HG02759 (cell line): ENCODE measurements around the gene ZBTB32.
A peak's percentile ranks its signal among the peaks of the same experiment; 100 is the strongest.

Experiments used
- ATAC-seq: cut with Tn5 transposase; IDR thresholded peaks from one replicate; pipeline ENCODE4 v1.9.1; 2021; ENCODE audit warnings: mild to moderate bottlenecking, moderate library complexity; ENCODE audit not compliant: unreplicated experiment

The ZBTB32 gene

GRCh38 chr19:35734273-35734672, 29.9 kb downstream of the ZBTB32 start:
- ATAC-seq = no peak

DNA sequence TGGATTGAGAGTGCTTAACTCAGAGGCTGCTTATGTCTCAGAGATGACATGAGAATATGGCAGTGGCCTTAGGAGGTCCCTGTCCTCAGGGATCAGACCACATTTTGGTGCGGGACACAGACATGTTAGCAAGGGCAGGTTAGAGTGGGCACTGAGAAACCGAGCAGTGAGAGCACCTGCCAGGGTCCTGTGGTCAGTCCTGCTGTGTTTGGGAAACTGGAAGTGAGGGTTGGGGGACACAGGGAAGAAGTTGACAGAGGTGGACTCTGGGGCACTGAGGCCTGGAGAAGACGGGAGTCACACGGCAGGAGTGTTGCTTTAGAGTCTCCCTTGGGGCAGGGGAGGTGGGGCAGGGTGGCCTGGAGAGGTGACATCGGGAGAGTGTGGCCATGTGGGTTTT, 30.5 kb downstream of the ZBTB32 start:
- ATAC-seq = no peak

GRCh38 chr19:35736913-35737886, 32.8 kb downstream of the ZBTB32 start:
- no peak for ATAC-seq

DNA sequence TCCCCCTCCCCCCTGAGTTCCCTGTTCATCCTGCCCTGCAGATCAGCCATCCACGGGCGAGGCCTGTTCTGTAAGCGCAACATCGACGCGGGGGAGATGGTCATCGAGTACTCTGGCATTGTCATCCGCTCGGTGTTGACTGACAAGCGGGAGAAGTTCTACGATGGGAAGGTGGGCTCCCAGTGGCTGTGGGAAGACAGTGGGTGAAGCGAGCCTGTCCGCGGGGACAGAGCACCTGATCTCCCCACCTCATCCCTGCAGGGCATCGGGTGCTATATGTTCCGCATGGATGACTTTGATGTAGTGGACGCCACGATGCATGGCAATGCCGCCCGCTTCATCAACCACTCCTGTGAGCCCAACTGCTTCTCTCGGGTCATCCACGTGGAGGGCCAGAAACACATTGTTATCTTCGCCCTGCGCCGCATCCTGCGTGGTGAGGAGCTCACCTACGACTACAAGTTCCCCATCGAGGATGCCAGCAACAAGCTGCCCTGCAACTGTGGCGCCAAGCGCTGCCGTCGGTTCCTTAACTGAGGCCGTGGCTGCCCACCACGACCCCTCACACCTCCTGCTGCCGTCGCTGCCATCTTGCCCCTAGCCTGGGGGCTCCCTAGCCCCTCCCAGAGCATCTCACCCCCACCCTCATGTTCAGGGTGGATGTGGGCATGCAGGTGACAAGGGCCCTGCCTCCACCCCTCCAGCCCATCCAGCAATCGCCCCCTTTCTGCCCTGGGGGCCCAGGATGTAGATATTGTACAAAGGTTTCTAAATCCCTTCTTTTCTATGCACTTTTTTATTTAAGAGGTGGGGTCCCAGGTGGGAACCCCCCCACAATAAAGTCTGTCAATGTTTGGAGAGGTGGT, 33.9 kb downstream of the ZBTB32 start:
- ATAC-seq = no peak

GRCh38 chr19:35738887-35739229, 34.5 kb downstream of the ZBTB32 start:
- no peak for ATAC-seq

DNA sequence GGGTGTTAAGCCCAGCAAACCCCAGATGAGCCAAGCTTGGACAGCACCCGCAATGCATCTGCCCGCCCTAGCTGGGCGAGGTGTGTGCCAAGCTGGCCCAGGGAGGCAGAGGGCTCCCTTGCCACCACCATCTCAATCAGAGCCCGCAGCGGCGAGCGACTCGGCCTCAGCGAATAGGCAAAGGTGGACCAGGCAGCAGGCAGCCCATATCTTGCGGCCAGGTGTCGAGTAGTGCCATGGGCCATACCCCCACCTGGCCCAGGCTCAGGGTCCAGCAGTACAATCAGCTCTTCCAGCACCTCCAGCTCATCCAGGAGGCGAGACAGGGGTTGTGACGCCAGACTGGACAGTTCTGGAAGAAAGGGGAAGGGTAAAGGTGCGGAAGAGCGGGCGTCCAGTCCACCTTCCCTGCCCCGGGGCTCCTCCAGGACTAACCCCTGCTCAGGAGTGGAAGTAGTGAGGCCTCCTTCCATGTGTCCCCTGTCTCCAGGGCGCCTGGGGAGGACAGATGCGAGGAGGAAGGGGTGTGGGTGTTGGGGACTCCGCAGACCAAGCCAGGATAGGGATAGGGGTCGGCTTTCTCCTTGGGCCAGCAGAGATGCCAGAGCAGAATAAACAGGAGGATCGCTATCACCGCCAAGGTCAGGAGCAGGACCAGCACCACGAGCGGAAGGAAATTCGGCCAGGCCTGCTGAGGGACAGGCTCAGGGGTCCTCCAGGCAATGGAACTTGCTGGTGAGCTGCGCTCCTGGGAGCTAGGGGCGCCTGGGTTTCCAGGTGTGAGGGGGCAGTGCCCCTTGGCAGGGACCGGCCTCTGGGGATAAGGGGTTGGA, 35.1 kb downstream of the ZBTB32 start:
- no peak for ATAC-seq

DNA sequence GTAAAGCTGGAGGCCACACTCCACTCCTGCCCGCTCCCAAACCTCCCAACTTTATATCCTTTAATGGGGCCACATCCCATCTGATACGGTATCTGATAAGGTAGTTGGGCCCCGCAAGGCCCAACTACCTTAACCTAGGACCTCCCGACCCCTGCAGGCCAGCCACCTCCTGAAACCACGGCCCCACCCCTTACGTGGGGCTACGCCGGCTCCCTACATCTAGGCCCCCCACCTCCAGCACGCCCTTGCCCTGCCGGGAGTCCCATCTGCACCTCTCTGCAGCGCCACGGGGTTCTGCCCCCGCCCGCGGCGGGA, 35.7 kb downstream of the ZBTB32 start:
- no peak for ATAC-seq

GRCh38 chr19:35740423-35741202, 36.3 kb downstream of the ZBTB32 start:
- ATAC-seq = peak; percentile 62

DNA sequence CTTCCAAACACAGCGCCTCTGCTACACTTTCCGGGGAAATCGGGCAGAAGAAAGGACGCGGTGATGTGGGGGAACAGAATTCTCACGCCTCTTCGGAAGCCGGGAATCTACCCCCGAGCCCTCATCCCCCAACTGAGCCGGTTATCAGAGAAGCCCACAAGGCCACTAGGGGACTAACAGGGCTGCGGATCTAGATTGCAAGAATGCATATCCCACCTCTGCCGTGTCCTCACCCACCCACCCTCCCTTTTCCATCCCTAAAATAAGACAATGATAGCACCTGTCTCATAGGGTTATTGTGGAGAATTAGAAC, 36.8 kb downstream of the ZBTB32 start:
- ATAC-seq = no peak

DNA sequence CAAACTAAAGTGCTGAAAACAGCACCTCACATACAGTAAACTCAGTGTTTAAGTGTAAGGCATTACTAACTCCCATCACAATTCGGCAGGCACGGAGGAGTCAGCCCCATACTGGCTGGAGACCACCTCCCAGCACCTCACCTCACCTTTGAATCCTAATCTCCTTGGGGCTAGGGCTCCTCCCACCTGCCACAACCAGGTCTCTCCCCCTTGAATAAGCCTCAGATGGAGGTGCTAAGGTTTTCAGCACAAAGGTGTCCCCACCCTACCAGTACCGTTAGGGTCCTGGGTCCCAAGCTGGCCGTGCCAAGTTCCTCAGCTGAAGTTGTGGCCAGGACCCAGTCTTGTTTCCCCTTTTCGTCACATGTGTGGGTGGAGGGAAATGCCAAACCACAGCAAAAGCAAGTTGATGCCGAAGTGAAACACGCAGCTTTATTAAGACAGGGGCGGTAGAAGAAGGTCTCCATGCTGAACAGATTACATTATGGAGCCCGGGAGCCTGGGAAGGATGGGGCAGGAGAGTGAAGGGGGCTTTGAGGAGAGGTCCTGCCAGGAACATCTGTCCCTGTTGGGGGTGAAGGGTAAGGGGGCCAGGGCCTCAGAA, 37.9 kb downstream of the ZBTB32 start, which contains the start of gene IGFLR1:
Gene IGFLR1, minus strand, starts transcription at position 332 of the 604 bp plus-strand sequence. CDS start 1,272 bp downstream, outside the sequence.
- ATAC-seq = no peak

DNA sequence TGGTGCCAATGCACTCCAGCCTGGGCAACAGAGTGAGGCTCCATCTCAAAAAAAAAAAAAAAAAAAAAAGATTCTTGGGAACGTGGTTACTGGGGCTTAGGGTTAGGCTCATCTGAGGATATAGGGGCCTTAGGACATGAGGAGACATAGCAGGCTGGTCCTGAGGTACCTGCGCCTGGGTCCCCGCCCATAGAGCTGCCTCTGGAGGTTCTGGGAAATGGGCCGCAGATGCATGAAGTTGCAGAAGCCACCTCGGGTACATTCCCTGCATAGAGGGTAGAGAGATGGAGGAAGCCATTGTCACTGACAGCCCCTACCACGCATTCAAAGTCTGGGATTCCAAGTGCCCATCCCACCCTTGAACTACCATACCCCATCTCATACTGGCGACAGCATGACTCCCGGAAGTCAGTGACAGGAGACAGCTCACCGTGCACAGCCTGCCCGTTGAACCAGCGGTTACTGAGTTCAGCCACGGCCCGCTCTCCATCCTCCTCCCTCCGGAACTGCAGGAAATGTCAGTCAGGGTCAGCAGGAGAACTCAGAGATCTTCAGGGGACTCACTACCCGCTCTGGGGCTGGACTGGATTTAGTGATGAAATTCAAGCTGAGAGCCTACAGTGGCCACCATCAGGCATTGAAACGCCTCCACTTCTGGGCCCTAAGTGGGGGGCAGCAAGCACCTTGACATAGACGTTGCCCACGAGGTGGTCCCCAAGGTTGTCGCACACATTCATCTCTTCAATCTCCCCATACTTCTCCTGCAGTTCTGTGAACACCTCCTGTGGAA, 39.5 kb downstream of the ZBTB32 start:
- ATAC-seq = no peak

DNA sequence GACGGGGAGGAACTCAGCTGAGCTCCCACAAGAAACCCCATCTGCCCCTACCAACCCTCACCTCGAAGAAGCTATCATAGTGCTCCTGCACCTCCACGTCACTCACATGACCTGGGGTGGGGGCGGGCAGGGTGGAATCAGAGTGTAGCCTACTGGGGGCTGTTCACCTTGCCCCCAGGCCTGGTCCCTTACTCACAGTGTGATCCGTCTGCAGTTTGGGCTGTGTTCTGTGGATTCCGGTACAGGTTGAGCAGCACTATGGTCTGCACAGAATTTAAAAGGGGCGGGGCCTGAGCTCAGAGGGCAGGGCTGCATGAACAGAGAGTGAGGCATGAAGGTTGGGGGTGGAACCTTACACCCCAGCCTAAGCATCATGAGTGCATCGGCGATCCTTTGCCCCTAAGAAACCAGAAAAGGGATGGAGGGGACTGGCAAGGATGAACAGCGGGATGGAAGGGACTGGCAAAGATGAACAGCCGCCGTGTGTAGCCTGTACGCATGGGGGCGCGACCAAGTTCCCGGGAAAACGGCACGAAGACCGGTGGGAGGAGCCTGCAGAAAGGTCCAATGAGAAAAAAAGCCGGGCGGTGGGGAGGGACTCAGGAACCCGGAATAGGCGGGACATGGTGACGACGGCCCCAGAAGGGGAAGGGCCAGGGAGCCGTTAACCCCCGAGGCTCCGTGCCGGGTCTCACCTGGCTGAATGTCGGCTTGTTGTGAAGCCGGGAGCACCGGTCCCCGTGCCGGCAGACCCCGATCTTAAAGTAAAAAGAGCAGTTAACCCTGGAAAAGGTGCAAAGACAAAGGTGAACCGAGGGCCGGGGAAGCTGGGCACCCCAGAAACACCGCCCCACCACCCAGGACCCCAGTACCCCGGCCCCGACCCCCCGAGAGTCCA, 40.3 kb downstream of the ZBTB32 start:
- ATAC-seq = peak; percentile 36

- ATAC-seq = peak; percentile 47
Measured at GRCh38 chr19:35745328-35746086, 41.1 kb downstream of the ZBTB32 start, which contains the start of the genes PSENEN and U2AF1L4. Gene PSENEN (plus strand): TSS chr19:35745651. CDS start chr19:35745931, 280 bp downstream. Gene U2AF1L4 (minus strand): TSS chr19:35745418. CDS start chr19:35745391, 27 bp downstream.

- ATAC-seq = no peak
Measured at GRCh38 chr19:35746087-35746462, 41.7 kb downstream of the ZBTB32 start.

DNA sequence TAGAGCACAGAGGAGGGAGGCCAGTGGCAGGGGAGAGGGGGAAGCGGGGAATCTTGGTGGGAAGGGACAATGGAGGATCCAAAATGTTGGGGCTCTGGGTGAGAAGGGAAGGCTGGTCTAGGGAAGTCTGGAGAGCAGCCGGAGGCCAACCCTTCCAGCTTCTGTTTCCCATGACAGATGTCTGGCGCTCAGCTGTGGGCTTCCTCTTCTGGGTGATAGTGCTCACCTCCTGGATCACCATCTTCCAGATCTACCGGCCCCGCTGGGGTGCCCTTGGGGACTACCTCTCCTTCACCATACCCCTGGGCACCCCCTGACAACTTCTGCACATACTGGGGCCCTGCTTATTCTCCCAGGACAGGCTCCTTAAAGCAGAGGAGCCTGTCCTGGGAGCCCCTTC, 42.2 kb downstream of the ZBTB32 start:
- ATAC-seq = no peak

DNA sequence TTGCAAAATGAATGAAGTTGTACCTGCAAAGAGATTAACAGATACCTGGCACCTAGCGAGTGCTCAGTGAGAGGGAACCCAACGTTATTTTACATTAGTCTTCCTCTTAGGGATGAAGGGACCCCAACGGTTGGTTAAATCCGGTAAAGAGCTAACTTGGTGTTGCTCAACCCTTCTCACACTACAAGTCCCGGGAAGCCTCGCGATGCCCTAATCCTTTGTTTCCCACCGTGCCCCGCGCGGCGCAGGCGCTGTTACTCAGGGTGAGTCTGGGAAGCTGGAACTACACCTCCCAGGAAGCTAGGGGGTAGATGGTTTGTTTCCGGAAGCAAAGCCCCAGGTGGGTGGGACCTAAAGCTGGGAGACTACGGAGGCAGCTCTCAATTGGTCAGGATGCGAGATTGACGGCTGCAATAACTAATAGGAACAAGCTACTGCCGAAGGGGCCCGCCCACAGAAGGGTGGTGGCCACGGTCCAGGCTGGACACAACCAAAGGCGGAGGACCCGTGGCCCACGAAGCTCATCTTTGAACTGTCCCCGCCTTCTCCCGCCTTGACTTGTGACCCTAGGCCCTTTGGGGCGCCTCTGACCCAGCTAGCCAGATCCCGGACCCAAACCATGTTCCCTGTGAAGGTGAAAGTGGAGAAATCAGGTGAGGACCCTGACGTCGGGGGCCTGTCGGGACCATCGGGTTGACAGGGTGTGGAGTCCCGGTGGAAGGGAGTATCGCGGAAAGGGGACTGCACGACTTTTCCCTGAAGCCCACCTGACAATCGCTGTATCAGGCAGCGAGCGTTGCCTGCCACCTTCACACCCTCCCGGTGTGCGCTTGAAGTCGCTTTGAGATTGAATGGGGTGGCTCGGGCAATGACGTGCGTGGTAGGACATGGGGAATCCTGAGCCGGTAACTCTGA, 44.0 kb downstream of the ZBTB32 start, which contains the start of gene LIN37:
Gene LIN37, plus strand, starts transcription at position 471 of the 915 bp plus-strand sequence. Its CDS starts 149 bp downstream, at position 620.
- peak; percentile 69 for ATAC-seq
